Activated CD4-positive, alpha-beta T cell treated with anti-CD3 and anti-CD28 coated beads, Interleukin-2, Interleukin-4, amounts not matched to agents 100 ng/mL and 50 ng/mL, durations not matched to agents 16 hours and 8 hours (primary cell): Measurements from ENCODE around the gene ZBTB48.

Experiments
- DNase-seq: peaks from one replicate; pipeline ENCODE4 v3.0.0-alpha.2; 2020; ENCODE audit warnings: low spot score

ZBTB48 gene

DNA sequence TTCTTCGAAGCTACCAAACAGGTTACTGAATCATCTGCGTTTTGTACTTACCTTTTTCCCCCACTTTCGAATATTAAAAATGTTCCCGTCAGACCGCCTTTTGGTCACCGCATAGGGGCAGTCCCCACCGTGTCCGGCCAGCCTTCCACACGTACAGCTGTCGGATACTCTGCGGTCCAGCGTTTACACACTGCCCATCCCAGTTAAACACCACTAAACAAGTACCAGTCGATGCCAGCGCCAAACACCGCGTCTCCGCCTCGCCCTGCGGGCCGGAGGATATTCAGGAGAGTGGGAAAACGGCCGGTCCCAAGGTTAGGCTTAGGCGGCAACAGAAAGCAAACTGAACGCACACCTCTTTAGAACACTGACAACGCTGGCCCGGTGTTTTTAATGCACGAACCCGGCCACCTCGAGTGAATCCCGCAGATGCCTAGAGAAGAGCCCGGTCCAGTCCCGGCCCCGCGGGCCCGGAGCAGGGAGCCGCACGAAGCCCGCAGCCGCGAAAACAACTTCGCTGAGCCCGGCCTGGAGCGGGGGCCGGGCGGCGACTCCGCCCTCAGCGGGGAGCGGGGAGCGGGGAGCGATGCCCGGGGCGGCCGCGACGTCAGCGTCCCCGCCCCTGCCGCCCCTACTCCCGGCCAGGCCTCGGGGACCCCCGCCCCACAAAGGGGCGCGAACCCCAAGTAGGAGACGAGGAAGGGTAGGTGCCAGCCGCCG, 33.0 kb downstream of the ZBTB48 start:
- DNase-seq, result no peak

DNA sequence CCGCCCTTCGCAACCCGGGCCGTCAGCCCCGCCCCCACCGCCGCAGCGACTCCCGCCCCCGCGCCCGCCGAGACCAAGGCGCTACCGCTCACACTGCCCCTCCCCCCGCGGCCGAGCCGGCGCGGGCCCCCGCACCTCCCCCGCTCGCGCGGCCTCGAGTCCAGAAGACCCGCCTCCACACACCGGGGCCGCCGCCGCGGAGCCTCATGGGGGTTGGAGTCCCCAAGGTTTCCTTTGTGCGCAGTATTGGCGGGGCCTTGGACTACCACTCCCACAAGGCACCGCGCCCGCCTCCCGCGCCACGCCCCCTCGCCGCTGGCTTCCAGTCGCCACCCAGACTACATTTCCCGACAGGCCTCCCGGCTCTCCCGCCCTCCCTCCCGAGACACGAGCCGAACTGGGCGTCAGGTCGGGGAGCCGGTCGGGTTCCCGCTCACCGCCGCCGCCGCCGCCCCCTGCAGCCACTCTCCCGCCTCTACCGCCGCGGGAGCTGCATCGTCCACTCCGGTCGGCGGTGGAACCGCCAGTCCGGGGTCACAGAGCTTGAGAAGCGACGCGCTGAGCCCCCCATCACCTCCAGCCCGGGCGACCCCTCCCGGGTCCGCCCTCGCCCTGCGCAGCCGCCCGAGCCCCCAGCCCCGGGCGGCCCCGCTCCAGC, 33.7 kb downstream of the ZBTB48 start, which contains the start of gene PHF13:
PHF13 (plus strand) TSS at position 371 of the 658 bp plus-strand sequence. CDS start 336 bp downstream, outside the sequence.
- peak; percentile 100 for DNase-seq

DNA sequence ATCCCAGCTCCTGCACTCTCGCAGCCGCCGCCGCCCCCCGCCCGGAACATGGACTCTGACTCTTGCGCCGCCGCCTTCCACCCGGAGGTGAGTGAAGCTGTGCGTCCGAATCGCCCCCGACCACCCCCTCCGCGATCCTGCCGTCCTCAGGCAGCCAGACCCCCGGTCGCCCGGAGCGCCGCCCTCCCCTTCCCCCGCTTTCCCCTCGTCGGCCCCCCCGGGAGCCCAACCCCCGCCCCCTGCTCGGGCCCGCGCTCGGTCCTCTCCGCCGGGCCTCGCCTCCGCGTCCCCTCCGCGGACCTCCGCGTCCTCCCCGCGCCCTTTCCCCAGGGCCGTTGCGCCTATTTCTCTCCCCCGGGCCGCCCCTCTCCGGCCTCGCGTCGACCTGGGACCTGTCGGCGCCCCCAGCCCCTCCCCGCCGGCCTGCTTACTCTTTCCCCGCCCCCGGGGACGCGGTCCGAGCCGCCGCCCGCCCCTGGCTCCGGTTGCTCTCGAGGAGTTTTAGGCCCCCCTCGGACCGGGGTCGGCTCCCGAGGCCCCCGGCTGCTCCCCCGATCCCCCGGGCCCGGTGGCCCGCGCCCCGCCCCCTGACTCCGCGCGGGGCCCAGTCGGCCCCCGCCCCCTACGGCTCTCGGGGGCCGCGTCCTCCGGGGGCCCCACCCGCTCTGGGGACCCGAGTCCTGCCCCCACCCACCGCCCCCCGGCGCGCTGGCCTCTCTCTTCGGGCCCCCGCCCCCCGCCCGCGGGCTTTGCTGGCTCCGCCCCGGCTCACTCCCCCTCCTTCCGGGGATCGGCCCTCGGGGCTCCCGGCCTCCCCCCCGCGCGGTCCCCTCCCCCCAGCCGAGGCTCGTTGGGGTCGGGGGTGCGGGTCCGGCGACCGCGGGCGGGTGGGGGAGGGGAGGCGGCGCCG, 34.5 kb downstream of the ZBTB48 start:
- no peak for DNase-seq

DNA sequence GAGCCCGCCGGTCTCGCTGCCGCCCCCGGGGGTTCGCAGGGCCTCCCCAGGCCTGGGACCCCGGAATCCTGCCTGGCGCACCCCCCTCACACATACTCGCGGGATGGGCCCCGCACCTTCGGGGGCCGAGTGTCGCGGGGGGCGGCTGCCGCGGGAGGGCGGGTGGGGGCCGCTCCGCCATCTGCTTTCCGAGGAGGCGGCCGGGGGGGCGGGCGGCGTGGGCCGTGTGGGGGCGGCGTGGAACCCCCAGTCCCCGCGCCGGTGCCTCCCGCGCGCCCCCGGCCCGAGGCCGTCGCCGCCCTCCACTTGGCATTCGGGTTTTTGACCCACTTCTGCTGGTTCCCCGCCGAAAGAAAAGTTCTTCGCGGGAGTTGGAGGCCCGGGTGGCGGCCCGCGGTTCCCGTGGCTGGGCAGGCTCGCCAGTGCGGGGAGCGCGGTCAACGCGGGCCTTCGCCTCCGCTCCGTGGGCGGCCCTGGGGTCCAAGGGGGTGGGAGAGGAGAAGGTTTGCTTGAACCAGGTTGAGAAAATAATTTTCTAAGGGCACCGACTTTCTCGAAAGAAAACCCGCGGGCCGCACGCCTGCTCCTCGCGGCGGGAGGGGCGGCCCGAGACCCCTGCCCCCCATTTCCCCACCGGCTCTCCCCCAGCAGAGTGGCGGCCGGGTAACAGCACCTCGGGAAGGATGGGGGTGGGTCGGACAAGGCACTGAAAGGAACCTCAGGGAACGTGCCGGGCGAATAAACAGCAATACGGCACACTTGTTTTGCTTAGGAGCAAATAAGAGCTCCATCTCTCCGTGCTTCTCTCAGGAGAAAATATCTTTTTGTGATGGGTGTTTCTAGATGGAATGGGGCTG, 35.4 kb downstream of the ZBTB48 start:
- DNase-seq, result no peak

DNA sequence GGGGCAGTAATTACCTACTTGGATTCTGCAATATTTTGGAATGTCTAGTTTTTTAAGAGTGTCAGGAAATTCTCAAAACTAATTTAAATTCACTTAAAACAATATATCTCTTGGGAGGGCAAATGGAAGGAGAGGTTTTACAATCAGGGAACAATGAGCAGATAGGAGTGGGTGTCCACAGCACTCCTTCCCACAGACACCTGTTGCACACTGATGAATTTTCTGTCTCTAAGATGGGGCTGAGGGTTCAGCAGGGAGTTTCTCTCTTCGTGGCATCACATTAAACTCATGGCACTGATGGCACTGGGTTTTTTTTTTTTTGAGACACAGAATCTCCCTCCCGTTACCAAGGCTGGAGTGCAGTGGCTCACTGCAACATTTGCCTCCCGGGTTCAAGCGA, 39.3 kb downstream of the ZBTB48 start:
- no peak for DNase-seq

DNA sequence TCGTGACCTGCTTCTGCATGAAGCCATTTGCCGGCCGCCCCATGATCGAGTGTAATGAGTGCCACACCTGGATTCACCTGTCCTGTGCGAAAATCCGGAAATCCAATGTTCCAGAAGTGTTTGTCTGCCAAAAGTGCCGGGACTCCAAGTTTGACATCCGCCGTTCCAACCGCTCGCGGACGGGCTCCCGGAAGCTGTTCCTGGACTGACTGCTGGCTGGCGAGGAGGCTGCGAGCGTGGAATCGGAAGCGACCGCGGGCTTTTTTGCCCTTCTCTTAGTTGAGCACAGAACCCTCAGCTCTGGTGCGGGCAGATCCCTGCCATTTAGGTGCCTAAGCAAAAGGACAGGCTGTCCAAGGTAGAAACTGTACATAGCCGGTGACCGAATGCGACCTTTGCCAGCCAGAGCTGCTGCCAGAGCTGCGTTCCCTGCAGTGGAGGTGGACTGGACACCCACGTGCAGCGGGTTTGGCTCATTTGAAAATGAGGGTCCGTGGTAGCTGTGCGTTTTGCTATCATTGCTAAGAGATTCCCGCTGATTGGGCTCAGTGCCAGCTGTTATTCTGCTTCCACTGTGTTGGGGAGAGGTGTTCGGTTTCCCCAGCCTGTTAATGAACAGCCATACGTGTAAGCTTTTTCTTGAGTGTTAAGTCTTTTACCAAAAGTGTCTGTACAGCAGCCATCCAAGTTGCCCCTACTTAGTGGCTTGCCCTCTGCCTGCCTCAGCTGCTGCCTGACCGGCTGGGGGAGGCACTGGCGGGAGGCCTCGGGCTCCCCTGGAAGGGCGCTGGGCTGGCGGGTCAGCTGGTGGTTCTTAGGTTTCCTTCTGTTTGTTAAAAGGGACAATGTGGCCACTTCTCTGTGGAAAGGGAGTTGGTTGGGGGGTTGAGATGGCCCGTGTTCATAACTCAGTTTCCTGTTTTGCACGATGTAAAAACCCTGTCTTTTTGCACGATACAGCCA, 41.9 kb downstream of the ZBTB48 start:
- DNase-seq, result no peak

DNA sequence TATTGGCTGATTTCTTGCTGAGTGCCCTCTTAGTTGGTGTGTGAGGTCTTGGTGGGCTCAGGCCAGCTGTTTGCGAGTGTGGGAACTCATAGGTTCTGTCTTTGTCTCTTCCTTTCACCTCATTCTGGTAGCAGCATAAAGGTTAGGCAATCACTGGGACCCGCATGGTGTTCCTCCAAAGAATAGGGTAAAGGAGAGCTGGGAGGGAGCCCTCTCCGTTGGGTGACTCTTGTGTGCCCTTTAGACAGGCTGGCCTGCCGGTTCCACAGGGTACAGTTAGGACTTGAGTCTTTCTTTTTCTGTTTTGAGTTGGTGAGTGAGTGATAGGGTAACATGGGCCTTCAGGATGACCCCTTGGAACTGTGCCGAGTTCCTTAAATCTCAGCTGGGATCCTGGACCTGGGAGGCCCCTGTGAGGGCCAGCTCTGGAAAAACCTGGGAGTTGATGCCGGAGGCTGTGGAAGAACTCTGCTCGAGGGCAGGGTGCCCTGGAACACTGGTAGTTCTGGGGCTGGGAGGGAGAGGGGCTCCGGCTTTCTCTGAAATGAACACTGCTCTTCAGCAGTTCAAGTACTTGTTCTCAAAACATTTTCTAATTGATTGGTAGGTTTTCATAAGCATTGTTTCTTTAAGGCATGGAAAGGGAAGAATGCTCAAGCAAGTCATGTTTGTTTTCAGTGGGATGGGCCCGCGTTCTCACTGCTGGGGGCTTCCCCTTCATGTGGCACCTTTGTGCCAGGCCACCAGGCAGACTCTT, 42.8 kb downstream of the ZBTB48 start:
- DNase-seq, result no peak

DNA sequence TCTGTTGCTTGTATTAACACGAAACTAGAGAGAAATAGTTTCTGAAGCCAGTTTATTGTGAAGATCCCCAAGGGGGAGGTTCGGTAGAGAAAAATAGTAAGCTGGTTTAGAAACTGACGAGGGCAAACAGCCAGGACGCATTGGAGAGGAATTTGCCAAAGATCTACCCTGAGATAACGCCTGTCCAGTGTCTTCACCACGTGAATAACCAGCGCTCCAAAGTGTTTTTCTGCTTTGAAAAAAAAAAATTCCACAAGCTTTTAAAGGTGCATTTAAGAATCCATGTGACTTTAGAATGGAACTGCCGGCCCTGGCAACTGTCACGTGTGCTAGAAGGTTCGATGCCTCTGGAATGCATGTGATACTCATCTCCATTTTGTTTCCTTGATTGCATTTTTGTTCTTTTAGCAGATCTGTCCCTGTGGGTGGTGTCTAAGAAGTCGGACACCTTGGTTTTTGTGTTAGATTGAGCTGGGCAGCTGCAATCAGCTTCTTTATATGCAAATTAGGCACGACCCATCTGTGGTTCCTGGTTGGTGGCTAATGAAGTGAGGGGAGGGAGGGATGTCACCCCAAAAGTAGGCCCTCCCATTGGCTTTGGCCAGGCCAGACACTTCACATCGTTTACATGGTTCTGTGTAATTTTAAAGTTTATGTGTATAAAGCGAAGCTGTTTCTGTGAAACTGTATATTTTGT, 43.6 kb downstream of the ZBTB48 start:
- no peak for DNase-seq

DNA sequence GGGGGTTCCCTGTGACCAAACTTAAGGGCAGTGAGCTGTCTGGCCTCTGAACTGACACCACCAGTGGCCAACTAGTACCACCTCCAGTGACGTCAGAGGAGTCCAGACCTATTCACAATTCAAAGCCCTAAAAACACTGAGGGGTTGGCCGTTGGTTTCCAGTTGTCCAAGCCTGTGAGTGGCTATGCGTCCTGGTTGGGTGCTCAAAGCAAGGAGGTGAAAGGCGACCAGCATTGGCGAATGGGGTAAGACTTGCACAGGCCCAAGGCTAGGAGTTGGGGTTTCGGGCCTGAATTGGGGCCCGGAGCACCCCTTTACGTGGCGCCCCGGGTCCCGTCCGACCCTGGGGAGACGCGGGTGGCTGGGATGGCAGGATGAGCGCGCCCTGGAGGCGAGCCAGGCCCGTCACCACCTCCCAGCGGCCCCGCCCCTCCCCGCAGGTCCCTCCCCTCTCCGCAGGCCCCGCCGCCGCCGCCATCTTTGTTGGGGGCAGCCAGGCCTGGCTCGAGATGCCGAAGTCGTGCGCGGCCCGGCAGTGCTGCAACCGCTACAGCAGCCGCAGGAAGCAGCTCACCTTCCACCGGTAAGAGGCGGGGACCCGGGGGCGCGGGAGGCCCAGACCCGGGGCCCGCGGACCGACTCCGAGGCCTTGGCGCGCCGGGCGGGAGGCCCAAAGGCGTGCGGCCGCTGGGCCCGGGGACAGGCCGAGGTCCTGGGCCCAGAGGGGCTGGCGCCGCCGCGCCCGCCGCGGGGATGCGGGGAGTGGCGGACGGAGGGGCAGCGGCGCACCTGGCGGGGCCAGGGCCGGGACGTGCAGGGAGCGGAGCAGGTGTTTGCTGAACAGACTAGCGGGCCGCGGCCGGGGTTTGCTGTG, 45.2 kb downstream of the ZBTB48 start, which contains the start of gene THAP3:
THAP3 (plus strand) TSS at position 159 of the 874 bp plus-strand sequence; CDS start at position 510, 351 bp downstream.
- DNase-seq, result peak; percentile 88

DNA sequence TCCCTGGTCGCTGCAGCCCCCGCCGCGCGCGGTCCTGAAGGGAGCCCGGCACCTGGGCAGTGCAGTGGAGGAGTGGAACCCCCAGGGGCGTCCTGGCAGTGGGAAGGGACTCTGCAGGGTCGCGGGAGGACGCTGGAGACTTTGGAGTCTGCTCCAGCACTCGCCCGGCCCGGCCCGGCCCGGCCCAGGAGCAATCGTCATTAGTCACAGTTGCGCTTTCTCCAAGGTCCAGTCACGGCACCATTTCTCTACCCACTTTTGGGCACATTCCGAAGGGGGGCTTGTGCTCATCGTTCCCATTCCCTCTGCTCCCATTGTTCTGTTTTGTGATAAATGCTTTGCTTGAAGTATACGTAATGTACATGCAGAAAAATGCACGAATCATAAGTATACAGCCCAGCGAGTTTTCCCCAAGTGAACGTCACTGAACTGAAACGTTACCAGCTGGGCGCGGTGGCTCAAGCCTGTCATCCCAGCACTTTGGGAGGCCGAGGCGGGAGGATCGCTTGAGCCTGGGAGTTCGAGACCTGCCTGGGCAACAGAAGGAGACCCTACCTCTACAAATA, 45.9 kb downstream of the ZBTB48 start:
- peak; percentile 17 for DNase-seq

DNA sequence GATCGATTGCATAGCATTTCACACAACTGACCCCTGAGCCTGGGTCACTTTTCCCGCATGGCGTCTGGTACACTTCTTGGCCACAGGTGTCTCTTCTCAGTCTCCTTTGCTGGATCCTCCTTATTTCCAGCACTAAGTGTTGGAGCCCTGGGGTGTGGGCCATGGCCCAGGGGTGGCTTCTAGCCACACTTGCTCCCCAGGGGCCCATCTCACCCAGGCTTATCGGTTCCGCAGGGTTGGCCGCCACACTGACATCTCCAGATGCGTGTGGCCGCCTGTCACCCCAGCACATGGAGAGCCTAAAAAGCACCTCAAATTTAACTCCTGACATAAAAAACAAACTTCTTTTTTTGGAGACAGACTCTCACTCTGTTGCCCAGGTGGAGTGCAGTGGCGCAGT, 47.2 kb downstream of the ZBTB48 start:
- DNase-seq, result no peak

DNA sequence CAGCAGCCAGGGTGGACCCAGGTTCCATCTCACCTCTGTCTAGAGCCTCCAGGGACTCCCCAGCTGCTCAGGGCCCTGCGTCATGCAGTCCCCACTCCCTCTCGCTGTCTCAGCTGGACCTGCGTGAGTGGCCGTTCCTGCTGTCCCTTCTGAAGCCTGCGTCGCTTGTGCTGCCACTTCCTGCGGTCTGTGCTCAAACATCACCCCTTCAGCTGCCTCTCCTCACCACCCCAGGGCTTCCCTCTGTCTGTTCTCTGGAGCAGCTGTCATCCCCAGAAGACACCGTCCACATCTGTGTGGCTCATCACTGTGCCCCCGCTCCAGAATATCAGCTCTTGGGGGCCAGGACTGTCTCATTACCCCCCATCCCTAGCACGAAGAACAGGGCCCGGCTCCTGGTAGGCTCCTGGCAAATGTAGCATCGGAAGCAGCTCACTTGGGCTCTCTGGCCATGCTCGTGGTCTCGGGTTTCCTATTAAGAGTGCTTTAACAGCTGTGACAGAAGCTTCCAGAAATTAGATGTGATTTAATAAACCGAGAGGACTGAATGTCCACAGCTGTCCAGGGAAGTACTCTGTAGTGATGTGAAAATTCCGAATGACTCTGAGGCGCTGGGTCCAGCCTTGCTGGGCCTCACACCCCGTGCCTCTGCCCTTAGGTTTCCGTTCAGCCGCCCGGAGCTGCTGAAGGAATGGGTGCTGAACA, 48.2 kb downstream of the ZBTB48 start:
- DNase-seq, result no peak

DNA sequence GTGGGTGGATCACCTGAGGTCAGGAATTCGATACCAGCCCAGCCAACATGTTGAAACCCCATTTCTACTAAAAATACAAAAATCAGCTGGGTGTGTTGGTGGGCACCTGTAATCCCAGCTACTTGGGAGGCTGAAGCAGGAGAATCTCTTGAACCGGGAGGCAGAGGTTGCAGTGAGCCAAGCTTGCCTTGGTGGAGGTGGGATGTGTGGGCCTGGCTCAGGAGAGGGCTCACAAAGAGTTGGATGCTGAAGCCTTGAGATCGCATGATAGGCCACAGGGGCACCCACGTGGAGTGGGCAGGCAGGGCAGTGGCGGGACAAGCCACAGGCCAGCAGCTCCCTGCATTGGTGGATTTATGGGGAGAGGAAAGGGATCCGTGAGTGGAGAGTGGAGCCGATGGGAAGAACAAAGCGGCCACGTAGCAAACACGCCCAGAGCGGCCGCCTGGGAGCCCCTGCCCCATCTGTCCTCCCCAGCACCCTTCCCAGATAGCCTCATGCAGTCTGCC, 49.2 kb downstream of the ZBTB48 start:
- no peak for DNase-seq

DNA sequence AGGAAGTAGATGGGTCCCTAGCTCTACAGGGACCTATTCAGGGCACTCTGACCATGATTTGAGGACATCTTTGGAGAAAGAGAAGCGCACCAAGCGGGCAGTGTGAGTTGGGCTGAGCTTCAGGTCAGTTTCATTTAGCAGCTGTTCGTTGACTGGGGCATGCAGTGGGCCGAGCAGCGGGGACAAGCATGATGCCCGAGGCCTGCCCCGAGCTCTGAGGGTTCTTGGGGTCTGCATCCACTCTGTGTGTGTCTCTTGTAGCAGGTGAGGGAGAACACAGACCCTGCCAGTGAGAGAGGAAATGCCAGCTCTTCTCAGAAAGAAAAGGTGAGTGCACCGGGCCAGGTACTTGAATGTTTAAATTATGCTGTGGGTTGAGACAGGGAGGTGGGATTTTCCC, 50.2 kb downstream of the ZBTB48 start:
- DNase-seq, result no peak

DNA sequence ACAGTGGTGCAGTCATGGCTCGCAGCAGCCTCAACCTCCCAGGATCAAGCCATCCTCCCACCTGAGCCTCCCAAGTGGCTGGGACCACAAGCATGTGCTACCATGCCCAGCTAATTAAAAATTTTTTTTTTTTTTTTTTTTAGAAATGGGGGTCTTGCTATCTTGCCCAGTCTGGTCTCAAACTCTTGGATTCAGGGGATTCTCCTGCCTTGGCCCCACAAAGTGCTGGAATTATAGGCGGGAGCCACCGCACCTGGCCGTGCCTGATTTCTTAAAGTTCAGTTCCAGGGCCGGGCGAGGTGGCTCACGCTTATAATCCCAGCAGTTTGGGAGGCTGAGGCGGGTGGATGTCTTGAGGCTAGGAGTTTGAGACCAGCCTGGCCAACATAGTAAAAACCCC, 51.3 kb downstream of the ZBTB48 start:
- no peak for DNase-seq

DNA sequence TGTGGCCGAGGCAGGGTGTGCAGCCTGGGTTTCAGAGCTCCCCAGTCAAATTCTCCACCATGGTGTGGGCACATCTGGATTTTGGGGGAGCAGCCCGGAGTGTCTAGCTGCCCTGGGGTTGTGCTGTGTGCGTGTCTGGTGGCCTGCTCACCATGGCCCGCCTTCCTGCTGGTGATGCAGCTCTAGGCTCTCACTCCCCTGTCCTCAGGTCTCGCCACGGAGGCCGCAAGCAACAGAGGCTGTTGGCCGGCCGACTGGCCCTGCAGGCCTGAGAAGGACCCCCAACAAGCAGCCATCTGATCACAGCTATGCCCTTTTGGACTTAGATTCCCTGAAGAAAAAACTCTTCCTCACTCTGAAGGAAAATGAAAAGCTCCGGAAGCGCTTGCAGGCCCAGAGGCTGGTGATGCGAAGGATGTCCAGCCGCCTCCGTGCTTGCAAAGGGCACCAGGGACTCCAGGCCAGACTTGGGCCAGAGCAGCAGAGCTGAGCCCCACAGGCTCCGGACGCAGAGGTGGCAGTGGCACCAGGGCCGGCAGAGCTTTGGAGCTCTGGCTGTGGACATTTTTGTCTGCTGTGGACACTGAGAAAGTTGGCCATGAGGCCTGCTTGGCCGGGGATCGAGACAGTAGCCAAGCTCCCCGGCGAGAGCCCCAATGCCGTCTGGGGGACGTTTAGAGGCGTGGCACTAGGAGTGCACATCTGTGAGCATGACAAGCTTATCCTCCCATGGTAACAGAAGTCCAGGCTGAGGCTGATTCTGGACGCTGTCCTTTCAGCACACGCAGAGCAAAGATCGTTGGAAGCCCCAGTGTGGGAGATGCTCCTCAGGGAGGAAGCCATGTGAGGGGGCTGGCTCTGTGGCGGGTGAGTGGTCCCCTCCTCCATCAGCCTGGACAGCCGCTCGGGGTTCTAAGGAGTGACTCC, 53.1 kb downstream of the ZBTB48 start:
- no peak for DNase-seq
